Measurements from ENCODE around the gene WDCP. TPM values are rescaled to one million over a fixed set of nuclear protein-coding genes. Genes with fewer than 3 reads are reported as not detected.

Gene WDCP
- polyA plus RNA-seq, 1 donor from 2014 or later = 15.7 TPM

DNA sequence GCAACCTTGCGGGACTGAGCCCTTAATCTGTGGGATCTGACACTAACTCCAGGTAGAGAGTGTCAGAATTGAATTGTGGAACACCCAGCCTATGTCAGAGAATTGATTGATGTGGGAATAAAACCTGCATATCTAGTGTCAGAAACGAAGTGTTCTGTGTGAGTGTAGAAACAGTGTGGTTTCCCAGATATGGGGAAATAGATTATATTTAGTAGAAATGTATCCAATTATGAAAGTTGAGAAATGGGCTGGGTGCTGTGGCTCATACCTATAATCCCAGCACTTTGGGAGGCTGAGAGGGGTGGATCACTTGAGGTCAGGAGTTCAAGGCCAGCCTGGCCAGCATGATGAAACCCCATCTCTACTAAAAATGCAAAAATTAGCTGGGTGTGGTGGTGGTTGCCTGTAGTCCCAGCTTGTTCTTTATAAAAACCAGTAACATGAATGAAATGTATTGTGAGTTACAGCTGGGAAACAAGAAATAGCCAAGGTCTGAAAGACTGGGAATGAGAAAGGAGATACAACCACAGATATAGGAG lies 41.7 kb upstream of the WDCP start:
- no peak overlapping the region for H3K4me2 ChIP-seq (ENCODE audit: low read length)
- no peaks in the 10 kb centered on the region for H3K36me3 ChIP-seq (ENCODE audit: insufficient read depth, low read length)
- H3K27ac ChIP-seq (ENCODE audit: low read length) = no peak overlapping the region
- H3K9me2 ChIP-seq (ENCODE audit: insufficient read depth, low read length) = no peaks in the 10 kb centered on the region
- H3K9me3 ChIP-seq (ENCODE audit: low read length) = no peaks in the 10 kb centered on the region
- no peaks in the 10 kb centered on the region for H4K20me1 ChIP-seq (ENCODE audit: insufficient read depth)
- no peak overlapping the region for H3K9ac ChIP-seq (ENCODE audit: low read length)
- no peaks in the 10 kb centered on the region for H3K27me3 ChIP-seq (ENCODE audit: insufficient read depth, low read depth, low read length)
- no peak for TF ChIP-seq SMC3 (conservative IDR thresholded peaks at IDR 0.05; ENCODE audit: poor library complexity)
- TF ChIP-seq EP300 (conservative IDR thresholded peaks at IDR 0.05; ENCODE audit: poor library complexity, severe bottlenecking) = no peak
- TF ChIP-seq, protein P1, sequence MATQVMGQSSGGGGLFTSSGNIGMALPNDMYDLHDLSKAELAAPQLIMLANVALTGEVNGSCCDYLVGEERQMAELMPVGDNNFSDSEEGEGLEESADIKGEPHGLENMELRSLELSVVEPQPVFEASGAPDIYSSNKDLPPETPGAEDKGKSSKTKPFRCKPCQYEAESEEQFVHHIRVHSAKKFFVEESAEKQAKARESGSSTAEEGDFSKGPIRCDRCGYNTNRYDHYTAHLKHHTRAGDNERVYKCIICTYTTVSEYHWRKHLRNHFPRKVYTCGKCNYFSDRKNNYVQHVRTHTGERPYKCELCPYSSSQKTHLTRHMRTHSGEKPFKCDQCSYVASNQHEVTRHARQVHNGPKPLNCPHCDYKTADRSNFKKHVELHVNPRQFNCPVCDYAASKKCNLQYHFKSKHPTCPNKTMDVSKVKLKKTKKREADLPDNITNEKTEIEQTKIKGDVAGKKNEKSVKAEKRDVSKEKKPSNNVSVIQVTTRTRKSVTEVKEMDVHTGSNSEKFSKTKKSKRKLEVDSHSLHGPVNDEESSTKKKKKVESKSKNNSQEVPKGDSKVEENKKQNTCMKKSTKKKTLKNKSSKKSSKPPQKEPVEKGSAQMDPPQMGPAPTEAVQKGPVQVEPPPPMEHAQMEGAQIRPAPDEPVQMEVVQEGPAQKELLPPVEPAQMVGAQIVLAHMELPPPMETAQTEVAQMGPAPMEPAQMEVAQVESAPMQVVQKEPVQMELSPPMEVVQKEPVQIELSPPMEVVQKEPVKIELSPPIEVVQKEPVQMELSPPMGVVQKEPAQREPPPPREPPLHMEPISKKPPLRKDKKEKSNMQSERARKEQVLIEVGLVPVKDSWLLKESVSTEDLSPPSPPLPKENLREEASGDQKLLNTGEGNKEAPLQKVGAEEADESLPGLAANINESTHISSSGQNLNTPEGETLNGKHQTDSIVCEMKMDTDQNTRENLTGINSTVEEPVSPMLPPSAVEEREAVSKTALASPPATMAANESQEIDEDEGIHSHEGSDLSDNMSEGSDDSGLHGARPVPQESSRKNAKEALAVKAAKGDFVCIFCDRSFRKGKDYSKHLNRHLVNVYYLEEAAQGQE (IDR thresholded peaks at IDR 0.05; ENCODE audit: borderline replicate concordance) = no peak
- no peak for TF ChIP-seq MXI1 (conservative IDR thresholded peaks at IDR 0.05; ENCODE audit: poor library complexity, severe bottlenecking)
- no peak for TF ChIP-seq TAF1 (IDR thresholded peaks at IDR 0.05; ENCODE audit: low read depth)
- no peak for TF ChIP-seq POLR2AphosphoS5 (IDR thresholded peaks at IDR 0.05)
- TF ChIP-seq, protein P2, sequence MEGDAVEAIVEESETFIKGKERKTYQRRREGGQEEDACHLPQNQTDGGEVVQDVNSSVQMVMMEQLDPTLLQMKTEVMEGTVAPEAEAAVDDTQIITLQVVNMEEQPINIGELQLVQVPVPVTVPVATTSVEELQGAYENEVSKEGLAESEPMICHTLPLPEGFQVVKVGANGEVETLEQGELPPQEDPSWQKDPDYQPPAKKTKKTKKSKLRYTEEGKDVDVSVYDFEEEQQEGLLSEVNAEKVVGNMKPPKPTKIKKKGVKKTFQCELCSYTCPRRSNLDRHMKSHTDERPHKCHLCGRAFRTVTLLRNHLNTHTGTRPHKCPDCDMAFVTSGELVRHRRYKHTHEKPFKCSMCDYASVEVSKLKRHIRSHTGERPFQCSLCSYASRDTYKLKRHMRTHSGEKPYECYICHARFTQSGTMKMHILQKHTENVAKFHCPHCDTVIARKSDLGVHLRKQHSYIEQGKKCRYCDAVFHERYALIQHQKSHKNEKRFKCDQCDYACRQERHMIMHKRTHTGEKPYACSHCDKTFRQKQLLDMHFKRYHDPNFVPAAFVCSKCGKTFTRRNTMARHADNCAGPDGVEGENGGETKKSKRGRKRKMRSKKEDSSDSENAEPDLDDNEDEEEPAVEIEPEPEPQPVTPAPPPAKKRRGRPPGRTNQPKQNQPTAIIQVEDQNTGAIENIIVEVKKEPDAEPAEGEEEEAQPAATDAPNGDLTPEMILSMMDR (IDR thresholded peaks at IDR 0.05; ENCODE audit: poor library complexity, severe bottlenecking) = no peak
- no peak for TF ChIP-seq EZH2 (IDR thresholded peaks at IDR 0.05; ENCODE audit: borderline replicate concordance, insufficient read depth, low read length, poor library complexity, severe bottlenecking)
- no peak for TF ChIP-seq RAD21 (conservative IDR thresholded peaks at IDR 0.05)
- H3K4me3 ChIP-seq (ENCODE audit: low read length) = no peak overlapping the region
- no peak overlapping the region for H2AFZ ChIP-seq (ENCODE audit: low read depth, low read length)
- no peaks in the 10 kb centered on the region for H3F3A ChIP-seq (ENCODE audit: insufficient read depth, low read length, poor library complexity, severe bottlenecking)
- no peaks in the 10 kb centered on the region for H3K79me2 ChIP-seq (replicated peaks; ENCODE audit: insufficient read depth, low read length)

DNA sequence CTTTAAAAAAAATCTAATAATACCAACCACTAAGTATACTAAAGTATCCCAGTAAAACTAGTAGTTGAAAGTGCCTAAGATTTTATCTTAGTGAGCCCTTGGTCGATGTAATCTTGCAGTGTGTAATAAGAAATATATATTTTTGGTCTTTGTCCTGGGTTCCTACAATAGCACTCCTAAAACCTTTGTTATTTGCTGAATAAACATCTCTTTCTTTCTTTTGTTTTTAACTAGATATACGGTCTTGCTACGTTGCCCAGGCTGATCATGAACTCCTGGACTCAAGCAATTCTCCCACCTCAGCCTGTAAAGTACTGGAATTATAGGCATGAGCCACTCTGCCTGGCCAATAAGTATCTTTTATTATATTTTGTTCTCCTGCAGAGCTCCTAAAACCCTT lies 39.8 kb upstream of the WDCP start:
- H3K27ac ChIP-seq (ENCODE audit: low read length) = no peak overlapping the region
- H3K9me2 ChIP-seq (ENCODE audit: insufficient read depth, low read length) = no peaks in the 10 kb centered on the region
- no peak overlapping the region for H3K4me2 ChIP-seq (ENCODE audit: low read length)
- H3K9ac ChIP-seq (ENCODE audit: low read length) = no peak overlapping the region
- no peaks in the 10 kb centered on the region for H3K36me3 ChIP-seq (ENCODE audit: insufficient read depth, low read length)
- no peak overlapping the region for H2AFZ ChIP-seq (ENCODE audit: low read depth, low read length)
- H3F3A ChIP-seq (ENCODE audit: insufficient read depth, low read length, poor library complexity, severe bottlenecking) = no peaks in the 10 kb centered on the region
- H3K9me3 ChIP-seq (ENCODE audit: low read length) = no peaks in the 10 kb centered on the region
- H3K79me2 ChIP-seq (replicated peaks; ENCODE audit: insufficient read depth, low read length) = no peaks in the 10 kb centered on the region
- TF ChIP-seq POLR2AphosphoS5 (IDR thresholded peaks at IDR 0.05) (no peak), TAF1 (IDR thresholded peaks at IDR 0.05; ENCODE audit: low read depth) (no peak), RAD21 (conservative IDR thresholded peaks at IDR 0.05) (no peak)
- TF ChIP-seq, protein P2 (IDR thresholded peaks at IDR 0.05; ENCODE audit: poor library complexity, severe bottlenecking) = no peak
- TF ChIP-seq, protein P1 (IDR thresholded peaks at IDR 0.05; ENCODE audit: borderline replicate concordance) = no peak
- no peak overlapping the region for H3K4me3 ChIP-seq (ENCODE audit: low read length)
- no peaks in the 10 kb centered on the region for H3K27me3 ChIP-seq (ENCODE audit: insufficient read depth, low read depth, low read length)
- no peaks in the 10 kb centered on the region for H4K20me1 ChIP-seq (ENCODE audit: insufficient read depth)
